Measurements from ENCODE around the gene SPATA16. TPM values are rescaled to one million over a fixed set of nuclear protein-coding genes. Genes with fewer than 3 reads are reported as not detected.

SPATA16 gene
- total and polyA plus RNA-seq, 2 of the 13 experiments (the other 11 are each of a cell fraction or from before 2014, with no cell fraction given): not detected

DNA sequence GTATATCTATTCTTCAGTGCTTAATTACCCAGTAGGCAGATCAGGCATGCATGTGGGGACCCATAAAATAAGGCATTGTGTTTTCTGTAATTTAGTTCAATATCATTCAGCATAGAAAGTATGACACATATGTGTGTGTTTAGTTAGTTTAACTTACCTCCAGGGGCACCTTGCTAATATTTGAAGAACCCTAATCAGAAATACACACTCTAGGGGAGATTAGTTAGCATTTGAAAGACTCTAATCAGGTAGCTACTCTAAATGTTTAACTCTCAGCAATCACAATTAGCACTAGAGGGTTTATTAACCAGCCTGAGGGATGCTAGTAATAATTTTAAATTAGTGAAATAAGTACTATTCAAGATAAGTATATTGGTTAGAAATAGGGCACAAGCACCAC is 286.0 kb downstream of the SPATA16 start:
- Histone ChIP-seq H4K20me1 (ENCODE audit: insufficient read depth, low read length) (no peaks in the 10 kb centered on the region), H3K9ac (ENCODE audit: insufficient read depth, low read depth, low read length) (no peak overlapping the region), H3K27me3 (ENCODE audit: control insufficient read depth in 1 of 2, insufficient read depth in 2 of 2, low read length in 2 of 2) (no peaks in the 10 kb centered on the region; a peak in 1 of 5 replicates), H3K4me3 (replicated peaks in 1 of 3; ENCODE audit: insufficient read depth in 1 of 3, low read depth in 2 of 3, low read length in 3 of 3) (no peak overlapping the region), H3K27ac (ENCODE audit: extremely low read length, insufficient read depth, low read length) (no peak overlapping the region), H3K4me2 (ENCODE audit: low read depth, low read length) (no peak overlapping the region), H2AFZ (ENCODE audit: low read length) (no peak overlapping the region), H3K36me3 (replicated peaks in 1 of 2; ENCODE audit: control insufficient read depth in 1 of 2, insufficient read depth in 2 of 2, low read length in 2 of 2) (no peaks in the 10 kb centered on the region), H3K4me1 (ENCODE audit: insufficient read depth, low read length) (no peaks in the 10 kb centered on the region), H3K9me3 (ENCODE audit: low read length) (no peaks in the 10 kb centered on the region), H3K79me2 (ENCODE audit: insufficient read depth, low read length) (no peaks in the 10 kb centered on the region)
- no peak for ATAC-seq
- no peak for DNase-seq (ENCODE audit: low spot score)
- FAIRE-seq: no peak
- intact Hi-C loops (cut with micrococcal nuclease; ENCODE audit: unreplicated experiment): no loop called here
- CTCF ChIA-PET (ENCODE audit: low intra/inter-chr PET ratio, low total read pairs): no interaction called here
- TF ChIP-seq, protein P1, sequence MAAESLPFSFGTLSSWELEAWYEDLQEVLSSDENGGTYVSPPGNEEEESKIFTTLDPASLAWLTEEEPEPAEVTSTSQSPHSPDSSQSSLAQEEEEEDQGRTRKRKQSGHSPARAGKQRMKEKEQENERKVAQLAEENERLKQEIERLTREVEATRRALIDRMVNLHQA (CRISPR knock-in tag; IDR thresholded peaks at IDR 0.05): no peak
- TF ChIP-seq ZBTB20 (CRISPR knock-in tag; IDR thresholded peaks at IDR 0.05; ENCODE audit: borderline replicate concordance, low read depth): no peak
- in situ Hi-C loops (cut with HindIII; ENCODE audit: extremely low pct_ligation_motif_present, low pct_unique_long_range_greater_than_20kb): no loop called here
- POLR2A ChIA-PET: no interaction called here
- no TSS peak for BruUV-seq (replicated peaks)

DNA sequence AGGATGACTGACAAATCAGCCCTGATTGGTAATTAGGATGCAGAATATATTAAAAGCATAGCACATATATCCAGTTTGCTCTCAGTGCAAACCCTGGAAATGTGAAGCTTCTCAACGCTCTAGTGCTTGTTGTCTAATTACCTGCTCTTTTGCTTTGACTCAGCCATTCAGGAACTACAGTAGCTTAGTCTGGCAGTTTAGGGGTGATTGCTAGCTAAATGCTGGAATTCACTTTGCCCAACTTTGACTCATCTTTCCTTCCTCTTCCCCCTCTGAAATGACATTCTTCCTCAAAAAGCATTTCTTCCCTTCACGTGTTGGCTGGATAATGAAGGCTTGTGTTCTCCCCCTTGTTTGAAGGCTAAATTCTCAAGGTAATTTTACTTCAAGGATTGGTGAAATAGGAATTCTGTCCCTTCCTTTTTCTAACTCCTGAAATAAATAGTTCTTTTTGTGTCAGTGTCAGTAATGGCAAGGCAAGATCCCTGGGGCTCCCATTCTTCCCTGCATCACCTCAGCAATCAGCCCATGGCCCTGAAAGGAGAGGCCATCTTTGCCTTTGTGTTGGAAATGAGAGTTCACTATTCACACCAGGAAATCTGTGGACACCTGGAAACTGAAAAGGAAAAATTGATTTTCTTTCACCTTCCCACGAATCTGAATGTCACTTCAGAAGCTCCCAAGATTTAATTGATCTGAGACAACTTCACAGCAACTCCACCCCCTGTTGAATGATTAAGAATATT is 286.9 kb downstream of the SPATA16 start:
- no peak for ATAC-seq
- WGBS (ENCODE audit: low lambda C conversion rate): 2% methylated on average over 3 of the region's 3 CpGs
- no peaks in the 10 kb centered on the region for H3K9me3 ChIP-seq (ENCODE audit: low read length)
- POLR2A ChIA-PET: no interaction called here
- no peak overlapping the region for H2AFZ ChIP-seq (ENCODE audit: low read length)
- no TSS peak for BruUV-seq (replicated peaks)
- no peak overlapping the region for H3K27ac ChIP-seq (ENCODE audit: extremely low read length, insufficient read depth, low read length)
- H3K9ac ChIP-seq (ENCODE audit: insufficient read depth, low read depth, low read length): no peak overlapping the region
- no peaks in the 10 kb centered on the region for H3K79me2 ChIP-seq (ENCODE audit: insufficient read depth, low read length)
- no peaks in the 10 kb centered on the region for H3K36me3 ChIP-seq (replicated peaks in 1 of 2; ENCODE audit: control insufficient read depth in 1 of 2, insufficient read depth in 2 of 2, low read length in 2 of 2)
- intact Hi-C loops (cut with micrococcal nuclease; ENCODE audit: unreplicated experiment) (no loop called here), in situ Hi-C loops (cut with HindIII; ENCODE audit: extremely low pct_ligation_motif_present, low pct_unique_long_range_greater_than_20kb) (no loop called here)
- FAIRE-seq: no peak
- H3K4me1 ChIP-seq (ENCODE audit: insufficient read depth, low read length): no peaks in the 10 kb centered on the region
- H3K27me3 ChIP-seq (ENCODE audit: control insufficient read depth in 1 of 2, insufficient read depth in 2 of 2, low read length in 2 of 2): no peaks in the 10 kb centered on the region
- no peak for DNase-seq (ENCODE audit: low spot score)
- CTCF ChIA-PET (ENCODE audit: low intra/inter-chr PET ratio, low total read pairs): no interaction called here
- no peak overlapping the region for H3K4me2 ChIP-seq (ENCODE audit: low read depth, low read length)
- no peak overlapping the region for H3K4me3 ChIP-seq (replicated peaks in 1 of 3; ENCODE audit: insufficient read depth in 1 of 3, low read depth in 2 of 3, low read length in 3 of 3)
- no peaks in the 10 kb centered on the region for H4K20me1 ChIP-seq (ENCODE audit: insufficient read depth, low read length)
- TF ChIP-seq ZNF589 (CRISPR knock-in tag; conservative IDR thresholded peaks at IDR 0.05): no peak
- TF ChIP-seq BCL6 (CRISPR knock-in tag; IDR thresholded peaks at IDR 0.05): no peak
- TF ChIP-seq, protein P2, sequence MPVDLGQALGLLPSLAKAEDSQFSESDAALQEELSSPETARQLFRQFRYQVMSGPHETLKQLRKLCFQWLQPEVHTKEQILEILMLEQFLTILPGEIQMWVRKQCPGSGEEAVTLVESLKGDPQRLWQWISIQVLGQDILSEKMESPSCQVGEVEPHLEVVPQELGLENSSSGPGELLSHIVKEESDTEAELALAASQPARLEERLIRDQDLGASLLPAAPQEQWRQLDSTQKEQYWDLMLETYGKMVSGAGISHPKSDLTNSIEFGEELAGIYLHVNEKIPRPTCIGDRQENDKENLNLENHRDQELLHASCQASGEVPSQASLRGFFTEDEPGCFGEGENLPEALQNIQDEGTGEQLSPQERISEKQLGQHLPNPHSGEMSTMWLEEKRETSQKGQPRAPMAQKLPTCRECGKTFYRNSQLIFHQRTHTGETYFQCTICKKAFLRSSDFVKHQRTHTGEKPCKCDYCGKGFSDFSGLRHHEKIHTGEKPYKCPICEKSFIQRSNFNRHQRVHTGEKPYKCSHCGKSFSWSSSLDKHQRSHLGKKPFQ (CRISPR knock-in tag; IDR thresholded peaks at IDR 0.05; ENCODE audit: insufficient replicate concordance): no peak
- no peak for TF ChIP-seq RFX1 (IDR thresholded peaks at IDR 0.05)
- TF ChIP-seq, protein P3, sequence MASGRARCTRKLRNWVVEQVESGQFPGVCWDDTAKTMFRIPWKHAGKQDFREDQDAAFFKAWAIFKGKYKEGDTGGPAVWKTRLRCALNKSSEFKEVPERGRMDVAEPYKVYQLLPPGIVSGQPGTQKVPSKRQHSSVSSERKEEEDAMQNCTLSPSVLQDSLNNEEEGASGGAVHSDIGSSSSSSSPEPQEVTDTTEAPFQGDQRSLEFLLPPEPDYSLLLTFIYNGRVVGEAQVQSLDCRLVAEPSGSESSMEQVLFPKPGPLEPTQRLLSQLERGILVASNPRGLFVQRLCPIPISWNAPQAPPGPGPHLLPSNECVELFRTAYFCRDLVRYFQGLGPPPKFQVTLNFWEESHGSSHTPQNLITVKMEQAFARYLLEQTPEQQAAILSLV (CRISPR knock-in tag; IDR thresholded peaks at IDR 0.05; ENCODE audit: borderline replicate concordance): no peak
- TF ChIP-seq PAX8 (CRISPR knock-in tag; IDR thresholded peaks at IDR 0.05; ENCODE audit: borderline replicate concordance): no peak
- no peak for TF ChIP-seq STAG1 (CRISPR knock-in tag; IDR thresholded peaks at IDR 0.05)
- no peak for TF ChIP-seq ZNF441 (CRISPR knock-in tag; IDR thresholded peaks at IDR 0.05; ENCODE audit: borderline replicate concordance)
- TF ChIP-seq SRSF1 (optimal IDR thresholded peaks at IDR 0.05; ENCODE audit: low read depth, low read length): no peak
- no peak for TF ChIP-seq SETDB1 (CRISPR knock-in tag; IDR thresholded peaks at IDR 0.05; ENCODE audit: borderline replicate concordance)
- no peak for TF ChIP-seq ZBTB25 (CRISPR knock-in tag; IDR thresholded peaks at IDR 0.05)
- TF ChIP-seq CCDC6 (CRISPR knock-in tag; IDR thresholded peaks at IDR 0.05): no peak
- no peak for TF ChIP-seq ZNF124 (CRISPR knock-in tag; IDR thresholded peaks at IDR 0.05)
